GM21381 (cell line): Measurements from ENCODE around the gene SEPTIN12.
A peak's percentile ranks its signal among the peaks of the same experiment; 100 is the strongest.

Source experiments
- ATAC-seq: cut with Tn5 transposase; IDR thresholded peaks from one replicate; pipeline ENCODE4 v1.9.1; 2021; ENCODE audit warnings: mild to moderate bottlenecking, moderate library complexity; ENCODE audit not compliant: unreplicated experiment

Gene SEPTIN12

GRCh38 chr16:4803401-4803844 lies 15.3 kb upstream of the SEPTIN12 start:
- no peak for ATAC-seq

- ATAC-seq: peak; percentile 85
Observed at GRCh38 chr16:4802659-4803287, 14.6 kb upstream of the SEPTIN12 start.

- ATAC-seq: peak; percentile 45
Observed at GRCh38 chr16:4801962-4802658, 14.0 kb upstream of the SEPTIN12 start, which contains the start of gene ROGDI. ROGDI (minus strand) TSS chr16:4802633; CDS start chr16:4802571, 62 bp downstream.

- no peak for ATAC-seq
Observed at GRCh38 chr16:4801051-4801961, 13.2 kb upstream of the SEPTIN12 start.

- ATAC-seq: no peak
Observed at GRCh38 chr16:4800290-4801041, 12.3 kb upstream of the SEPTIN12 start.

- ATAC-seq: no peak
Observed at GRCh38 chr16:4799171-4799855, 11.2 kb upstream of the SEPTIN12 start.

GRCh38 chr16:4798456-4798855 lies 10.3 kb upstream of the SEPTIN12 start:
- ATAC-seq: no peak

- no peak for ATAC-seq
Observed at GRCh38 chr16:4797805-4798252, 9.7 kb upstream of the SEPTIN12 start.

- ATAC-seq: no peak
Observed at GRCh38 chr16:4796982-4797804, 9.0 kb upstream of the SEPTIN12 start.

GRCh38 chr16:4795828-4796572 lies 7.9 kb upstream of the SEPTIN12 start:
- no peak for ATAC-seq

- ATAC-seq: no peak
Observed at GRCh38 chr16:4795181-4795827, 7.2 kb upstream of the SEPTIN12 start, which contains the start of gene SMIM22. SMIM22 (plus strand) TSS chr16:4795369; CDS start chr16:4795735, 366 bp downstream.

GRCh38 chr16:4792951-4793513 lies 4.9 kb upstream of the SEPTIN12 start:
- ATAC-seq: no peak

GRCh38 chr16:4790871-4791270 lies 2.7 kb upstream of the SEPTIN12 start:
- ATAC-seq: no peak

GRCh38 chr16:4790261-4790660 lies 2.1 kb upstream of the SEPTIN12 start:
- ATAC-seq: no peak

- no peak for ATAC-seq
Observed at GRCh38 chr16:4788910-4789309, 765 bp upstream of the SEPTIN12 start.

GRCh38 chr16:4788489-4788889 lies 344 bp upstream of the SEPTIN12 start:
- no peak for ATAC-seq

GRCh38 chr16:4787068-4787467 lies 1.1 kb downstream of the SEPTIN12 start:
- no peak for ATAC-seq
